MM.1S (cell line): ENCODE results near the gene WFDC11.

Experiments used
- CTCF ChIP-seq: fragments of 300-600 bp; sonication (generic); IDR thresholded peaks from 2 replicates; pipeline ENCODE4 v1.5.1; 2016; ENCODE audit warnings: antibody characterized with exemption, low read length, mixed read lengths
- EZH2 ChIP-seq: fragments of 300-600 bp; sonication (generic); optimal IDR thresholded peaks from 2 replicates; pipeline ENCODE3; 2017; ENCODE audit warnings: low read depth, mild to moderate bottlenecking, antibody characterized with exemption, low read length, mixed read lengths
- EZH2phosphoT487 ChIP-seq: fragments of 300-600 bp; sonication (generic); IDR thresholded peaks from 2 replicates; pipeline ENCODE4 v1.6.1; 2018; ENCODE audit warnings: antibody characterized with exemption, low read length

DNA sequence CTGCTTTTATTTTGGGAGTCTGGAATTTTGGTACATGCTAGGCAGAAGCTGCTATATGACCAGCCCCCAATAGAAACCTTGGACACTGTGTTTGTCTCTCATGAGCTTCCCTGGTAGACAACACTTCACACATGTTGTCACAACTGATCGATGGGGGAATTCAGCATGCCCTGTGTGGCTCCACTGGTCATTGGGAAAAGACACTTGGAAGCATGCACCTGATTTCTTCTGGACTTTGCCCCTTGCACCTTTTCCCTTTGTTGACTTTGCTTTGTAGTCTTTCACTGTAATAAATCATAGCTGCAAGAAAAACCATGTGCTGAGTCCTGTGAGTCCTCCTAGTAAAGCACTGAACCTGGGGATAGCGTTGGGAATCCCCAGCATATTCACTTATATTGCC lies 48.4 kb downstream of the WFDC11 start:
- no peak for TF ChIP-seq CTCF
- TF ChIP-seq EZH2 = no peak
- no peak for TF ChIP-seq EZH2phosphoT487
